Measurements from ENCODE around the gene ADARB2. TPM values are rescaled to one million over a fixed set of nuclear protein-coding genes. Genes with fewer than 3 reads are reported as not detected.
"Not testable (repeated sequence)": the region's sequence is repeated elsewhere in the genome, so short reads cannot be mapped to it uniquely, and the experiment has no call there.

ADARB2 gene
- polyA plus RNA-seq, 1 donor = 0.16 TPM

DNA sequence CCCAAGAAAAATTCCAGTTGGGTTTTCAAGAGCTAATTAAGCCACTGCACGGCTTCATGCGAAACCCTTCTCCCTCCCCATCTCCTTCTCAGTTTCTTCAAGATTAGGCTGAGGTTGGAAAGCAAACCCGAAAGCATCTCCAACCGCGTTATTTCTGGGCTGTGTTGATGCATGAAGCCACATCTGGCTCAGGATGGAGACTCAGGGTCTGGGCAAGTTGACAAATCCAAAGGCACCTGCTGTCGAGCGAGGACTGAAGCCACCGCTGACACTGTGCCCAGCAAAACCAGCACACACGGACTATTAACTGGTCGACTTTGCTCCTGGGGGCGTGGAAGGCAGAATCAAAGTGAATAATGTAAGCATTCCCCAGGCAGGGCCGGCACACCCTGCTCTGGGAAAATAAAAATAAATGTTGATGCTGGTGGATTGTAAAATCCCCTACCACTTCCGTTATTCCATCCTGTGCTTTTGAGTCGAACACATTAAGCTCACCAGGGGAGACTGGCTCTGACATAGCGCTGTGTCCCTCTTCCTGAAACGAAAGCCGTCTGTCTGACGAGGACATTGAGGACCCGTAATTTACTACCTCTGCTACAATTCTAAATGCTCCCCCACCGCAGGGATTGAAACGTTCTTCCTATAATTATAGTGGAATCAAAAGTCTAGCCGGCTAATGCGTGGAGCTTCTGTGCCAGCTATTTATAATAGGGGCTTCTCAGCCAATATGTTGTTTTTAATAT lies 269.8 kb downstream of the ADARB2 start:
- no peak for DNase-seq (ENCODE audit: low read depth)

GRCh38 chr10:1465993-1466764 lies 271.1 kb downstream of the ADARB2 start:
- no peak for DNase-seq (ENCODE audit: low read depth)

GRCh38 chr10:1465418-1465911 lies 271.9 kb downstream of the ADARB2 start:
- no peak for DNase-seq (ENCODE audit: low read depth)

DNA sequence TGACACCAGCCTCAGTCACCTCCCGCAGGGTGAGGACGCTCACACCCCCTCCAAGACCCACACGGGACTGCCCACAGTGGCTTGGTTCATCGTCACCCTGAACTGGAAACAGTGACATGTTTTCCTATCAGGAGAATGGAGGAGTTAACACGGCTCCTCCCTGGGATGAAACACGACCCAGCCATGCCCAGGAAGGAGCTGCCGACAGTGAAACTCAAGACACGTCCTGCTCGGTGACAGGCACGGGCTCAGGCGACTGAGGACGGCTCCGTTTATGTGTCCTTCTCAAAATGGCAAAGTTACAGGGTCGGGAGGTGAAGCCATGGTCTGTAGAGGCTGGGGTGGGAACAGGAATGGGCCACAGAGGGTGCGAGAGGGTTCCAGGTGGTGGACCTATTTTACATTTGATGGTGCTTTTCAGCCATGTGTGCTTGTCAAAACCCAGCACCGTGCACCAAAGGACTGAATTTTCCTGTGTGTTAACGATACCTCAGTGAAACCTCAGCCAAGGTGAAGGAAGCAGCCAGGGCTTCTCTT lies 272.4 kb downstream of the ADARB2 start:
- no peak for DNase-seq (ENCODE audit: low read depth)

DNA sequence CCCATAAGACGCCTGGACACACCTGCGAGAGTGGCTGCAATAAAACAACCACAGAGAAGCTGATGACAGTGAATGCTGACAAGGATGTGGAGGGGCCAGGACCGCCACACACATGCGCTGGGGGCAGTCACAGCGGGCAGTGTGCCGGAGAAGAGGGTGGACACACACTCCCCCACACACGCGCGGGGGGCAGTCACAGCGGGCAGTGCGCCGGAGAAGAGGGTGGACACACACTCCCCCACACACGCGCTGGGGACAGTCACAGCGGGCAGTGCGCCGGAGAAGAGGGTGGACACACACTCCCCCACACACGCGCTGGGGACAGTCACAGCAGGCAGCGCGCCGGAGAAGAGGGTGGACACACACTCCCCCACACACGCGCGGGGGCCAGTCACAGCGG lies 273.4 kb downstream of the ADARB2 start:
- DNase-seq (ENCODE audit: low read depth) = not testable (repeated sequence)

GRCh38 chr10:1462994-1463633 lies 274.2 kb downstream of the ADARB2 start:
- no peak for DNase-seq (ENCODE audit: low read depth)

- no peak for DNase-seq (ENCODE audit: low read depth)
Observed at GRCh38 chr10:1462521-1462920, 274.8 kb downstream of the ADARB2 start.

DNA sequence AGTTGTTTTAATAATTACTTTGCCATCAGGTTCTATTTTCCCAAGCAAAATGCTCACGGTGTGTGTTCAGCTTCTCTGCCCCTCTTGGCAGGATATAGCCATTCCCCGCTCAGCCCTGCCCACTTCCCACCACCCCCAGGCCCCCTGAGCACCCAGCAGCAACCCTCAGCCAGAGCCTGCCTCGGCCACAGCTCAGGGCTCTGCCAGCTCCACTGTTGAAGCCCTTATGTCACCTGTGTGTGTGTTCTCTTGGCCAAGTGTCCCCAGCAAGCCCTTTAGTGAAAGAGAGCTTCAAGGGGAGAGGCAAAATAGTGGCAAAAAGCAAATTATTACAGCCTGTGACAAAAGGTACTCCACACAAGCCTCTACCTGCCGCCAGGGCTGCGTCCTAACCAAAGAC lies 275.3 kb downstream of the ADARB2 start:
- DNase-seq (ENCODE audit: low read depth) = no peak

GRCh38 chr10:1461016-1461415 lies 276.3 kb downstream of the ADARB2 start:
- no peak for DNase-seq (ENCODE audit: low read depth)

GRCh38 chr10:1459664-1460063 lies 277.7 kb downstream of the ADARB2 start:
- DNase-seq (ENCODE audit: low read depth) = not testable (repeated sequence)

DNA sequence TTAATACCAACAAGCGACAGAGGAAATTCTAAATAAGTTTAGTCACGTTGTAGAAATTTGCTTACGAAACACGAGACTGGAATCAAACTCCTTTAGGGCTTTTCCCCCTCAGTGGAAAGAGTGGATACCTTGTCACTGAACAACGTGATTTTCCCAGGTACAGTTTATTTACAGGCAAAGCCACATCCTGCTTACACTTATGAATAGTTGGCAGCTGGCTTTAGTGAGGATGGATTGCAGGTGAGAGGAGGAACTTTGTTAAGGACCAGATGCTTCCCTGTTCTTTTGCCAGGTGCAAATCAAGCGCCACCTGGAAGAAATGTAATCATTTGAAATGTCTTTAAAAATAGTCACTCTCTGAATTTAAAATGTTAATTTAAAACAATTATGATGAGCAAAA lies 282.4 kb downstream of the ADARB2 start:
- no peak for DNase-seq (ENCODE audit: low read depth)

DNA sequence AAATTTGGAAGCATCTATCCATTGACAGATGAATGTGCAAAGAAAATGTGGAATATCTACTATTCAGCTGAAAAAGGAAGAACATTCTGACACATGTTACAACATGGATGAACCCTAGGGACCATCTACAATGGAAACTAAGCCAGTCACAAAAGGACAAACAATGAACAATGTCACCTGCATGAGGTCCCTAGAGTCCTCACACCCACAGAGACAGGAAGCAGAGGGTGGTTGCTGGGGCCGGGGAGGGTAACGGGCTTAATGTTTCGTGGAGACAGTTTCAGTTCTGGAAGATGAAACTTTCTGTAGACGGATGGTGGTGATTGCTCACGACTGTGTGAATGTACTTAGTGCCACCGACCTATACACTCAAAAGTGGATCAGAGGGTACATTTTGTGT lies 282.9 kb downstream of the ADARB2 start:
- no peak for DNase-seq (ENCODE audit: low read depth)

DNA sequence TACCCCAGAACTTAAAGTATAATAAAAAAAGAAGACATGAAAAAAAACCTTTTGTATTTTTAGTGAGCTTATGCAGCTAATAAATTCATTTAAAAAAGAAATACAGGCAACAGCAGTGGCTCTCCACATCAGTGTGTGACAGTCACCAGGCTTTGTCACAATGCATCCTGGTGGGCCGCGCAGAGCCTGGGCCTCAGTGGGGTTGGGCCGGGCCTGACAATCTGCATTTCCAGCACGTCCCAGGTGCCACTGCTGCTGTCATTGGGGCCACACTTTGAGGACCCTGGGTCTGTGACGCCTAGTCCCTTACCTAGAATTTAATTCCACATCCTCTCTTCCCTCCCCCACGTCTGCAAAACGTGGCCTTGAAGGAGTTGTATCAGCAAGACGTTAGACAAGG lies 284.5 kb downstream of the ADARB2 start:
- DNase-seq (ENCODE audit: low read depth) = no peak

- no peak for DNase-seq (ENCODE audit: low read depth)
Observed at GRCh38 chr10:1451941-1452340, 285.4 kb downstream of the ADARB2 start.

GRCh38 chr10:1451362-1451888 lies 285.9 kb downstream of the ADARB2 start:
- no peak for DNase-seq (ENCODE audit: low read depth)

- DNase-seq (ENCODE audit: low read depth) = no peak
Observed at GRCh38 chr10:1449572-1450205, 287.6 kb downstream of the ADARB2 start.

GRCh38 chr10:1449021-1449420 lies 288.3 kb downstream of the ADARB2 start:
- no peak for DNase-seq (ENCODE audit: low read depth)

DNA sequence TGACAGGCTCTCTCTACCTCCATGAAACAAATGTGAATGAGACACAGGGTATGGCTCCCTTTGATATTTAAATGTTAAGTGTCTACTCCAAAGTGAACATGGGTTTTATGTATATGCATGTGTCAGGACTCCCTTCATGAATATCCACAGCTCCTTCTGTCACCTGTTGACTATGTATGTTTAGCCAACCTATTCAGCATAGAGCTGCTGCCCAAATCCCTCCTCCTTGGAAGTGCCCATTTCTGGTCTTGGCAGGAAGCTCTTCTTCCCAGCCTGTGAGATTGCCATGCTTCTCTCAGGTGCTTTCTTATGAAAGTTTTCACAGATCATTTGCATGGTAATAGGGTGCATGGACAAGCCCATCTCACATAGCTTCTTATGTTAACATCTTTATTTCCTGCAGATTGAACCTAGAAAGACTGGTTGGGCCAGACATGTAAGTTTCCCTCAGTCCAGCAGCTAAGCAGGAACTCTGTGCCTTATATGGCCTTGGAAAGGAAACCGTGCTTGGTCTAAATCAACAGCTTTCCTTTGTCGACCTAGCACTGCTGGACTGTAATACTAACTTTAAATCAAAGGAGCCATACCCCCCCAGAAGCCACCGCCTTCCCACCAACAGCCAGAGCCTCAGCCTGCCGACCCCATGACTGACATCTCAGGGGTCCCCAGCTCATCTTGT lies 288.9 kb downstream of the ADARB2 start:
- DNase-seq (ENCODE audit: low read depth) = no peak

DNA sequence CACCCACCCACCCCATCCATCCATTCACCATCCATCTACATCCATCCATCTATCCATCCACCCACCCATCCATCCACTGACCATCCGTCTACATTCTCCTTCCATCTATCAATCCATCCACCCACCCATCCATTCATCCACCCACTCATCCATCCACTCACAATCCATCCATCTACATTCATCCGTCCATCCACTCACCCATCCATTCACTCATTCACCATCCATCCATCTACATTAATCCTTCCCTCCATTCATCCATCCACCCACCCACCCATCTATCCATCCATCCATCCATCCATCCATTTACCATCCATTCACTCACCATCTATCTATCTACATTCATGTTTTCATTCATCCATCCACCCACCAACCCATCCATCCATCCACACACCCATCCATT lies 292.5 kb downstream of the ADARB2 start:
- DNase-seq (ENCODE audit: low read depth) = no peak

GRCh38 chr10:1440897-1441296 lies 296.4 kb downstream of the ADARB2 start:
- no peak for DNase-seq (ENCODE audit: low read depth)
